Large intestine (tissue), 3 donors: Measurements from ENCODE around the gene CROCC. TPM values are rescaled to one million over a fixed set of nuclear protein-coding genes. Genes with fewer than 3 reads are reported as not detected.
"Not testable (repeated sequence)": the region's sequence is repeated elsewhere in the genome, so short reads cannot be mapped to it uniquely, and the experiment has no call there.

Experiments used
- DNase-seq, 2 donors: peaks; one replicate each; pipeline versions ENCODE4 v3.0.0 to v3.0.0-alpha.2; 2013
- H3K27ac ChIP-seq: one replicate; pipeline ENCODE4 v1.5.1; 2013; ENCODE audit warnings: low read length
- H3K27me3 ChIP-seq: 2 replicates; pipeline ENCODE4 v1.6.1; 2013; ENCODE audit warnings: low read length; ENCODE audit not compliant: control insufficient read depth, insufficient read depth
- H3K36me3 ChIP-seq: 2 replicates; pipeline ENCODE4 v1.6.1; 2013; ENCODE audit warnings: low read length; ENCODE audit not compliant: control insufficient read depth, insufficient read depth
- H3K4me1 ChIP-seq: one replicate; pipeline ENCODE4 v1.6.1; 2013; ENCODE audit warnings: low read length; ENCODE audit not compliant: control insufficient read depth, insufficient read depth
- H3K4me3 ChIP-seq: one replicate; pipeline ENCODE4 v1.5.1; 2013; ENCODE audit warnings: low read length
- H3K9me3 ChIP-seq: one replicate; pipeline ENCODE4 v1.6.1; 2013; ENCODE audit warnings: mild to moderate bottlenecking, low read depth, low read length, moderate library complexity; ENCODE audit not compliant: control insufficient read depth
- WGBS: methylation state at CpG from one replicate; pipeline ENCODE4 v1.1.5; 2013; ENCODE audit warnings: low lambda C conversion rate; ENCODE audit not compliant: insufficient coverage; 5-methylcytosine and 5-hydroxymethylcytosine counted together
- polyA plus RNA-seq: library from polyadenylated mRNA; unstranded; fragments of 120-200 nt; gene quantifications from one replicate; pipeline ENCODE4 v1.2.1, GENCODE V29; 2013

The CROCC gene
- polyA plus RNA-seq, 1 donor: 24.8 TPM

GRCh38 chr1:16946185-16946584 is 24.5 kb downstream of the CROCC start:
- not testable (repeated sequence) for H3K27me3 ChIP-seq, H3K9me3 ChIP-seq, H3K36me3 ChIP-seq, H3K4me3 ChIP-seq, DNase-seq, H3K4me1 ChIP-seq, H3K27ac ChIP-seq
- WGBS: no CpG with 5 or more reads among the region's 13 CpGs

DNA sequence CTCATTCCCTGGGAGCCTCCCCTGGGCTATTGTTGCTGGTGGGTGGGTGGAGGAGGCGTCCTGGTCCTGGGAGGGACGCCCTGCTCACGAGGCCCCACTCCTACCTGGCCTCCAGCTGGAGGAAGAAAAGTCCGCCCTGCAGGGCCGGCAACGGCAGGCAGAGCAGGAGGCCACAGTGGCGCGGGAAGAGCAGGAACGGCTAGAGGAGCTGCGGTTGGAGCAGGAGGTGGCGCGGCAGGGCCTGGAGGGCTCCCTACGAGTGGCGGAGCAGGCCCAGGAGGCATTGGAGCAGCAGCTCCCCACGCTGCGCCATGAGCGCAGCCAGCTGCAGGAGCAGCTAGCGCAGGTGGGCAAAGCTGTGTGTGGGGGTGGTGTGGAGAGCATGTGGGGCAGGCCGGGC is 24.9 kb downstream of the CROCC start:
- 100% methylated on average over 2 of the region's 19 CpGs for WGBS
- DNase-seq: no peak
- Histone ChIP-seq H3K27me3 (no peaks in the 10 kb centered on the region), H3K4me1 (no peaks in the 10 kb centered on the region), H3K4me3 (no peak overlapping the region), H3K27ac (no peak overlapping the region), H3K36me3 (peaks cover 8% of the 10 kb centered on the region), H3K9me3 (no peaks in the 10 kb centered on the region)

DNA sequence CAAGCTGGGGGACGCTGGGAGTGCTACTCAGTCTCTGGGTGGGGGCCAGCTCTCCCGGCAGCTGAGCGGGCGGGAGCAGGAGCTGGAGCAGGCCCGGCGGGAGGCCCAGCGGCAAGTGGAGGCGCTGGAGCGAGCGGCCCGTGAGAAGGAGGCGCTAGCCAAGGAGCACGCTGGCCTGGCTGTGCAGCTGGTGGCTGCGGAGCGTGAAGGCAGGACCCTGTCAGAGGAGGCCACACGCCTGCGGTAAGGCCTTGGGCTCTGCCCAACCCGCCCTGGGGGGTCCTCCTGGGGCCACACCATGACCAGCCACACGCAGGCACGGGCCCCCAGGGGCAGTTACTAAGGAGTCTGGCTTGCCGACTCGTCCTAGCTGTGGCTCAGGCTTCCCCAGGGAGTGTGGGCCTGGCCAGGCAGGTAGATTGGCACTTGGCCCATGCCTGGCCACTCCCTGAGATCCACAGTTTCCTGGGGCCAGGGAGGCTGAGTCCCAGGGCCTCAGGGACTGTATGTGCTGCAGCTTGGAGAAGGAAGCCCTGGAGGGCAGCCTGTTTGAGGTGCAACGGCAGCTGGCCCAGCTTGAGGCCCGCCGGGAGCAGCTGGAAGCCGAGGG is 26.7 kb downstream of the CROCC start:
- H3K36me3 ChIP-seq, DNase-seq, H3K4me3 ChIP-seq, H3K27ac ChIP-seq, H3K9me3 ChIP-seq, H3K4me1 ChIP-seq, H3K27me3 ChIP-seq: not testable (repeated sequence)
- WGBS: no CpG with 5 or more reads among the region's 26 CpGs

DNA sequence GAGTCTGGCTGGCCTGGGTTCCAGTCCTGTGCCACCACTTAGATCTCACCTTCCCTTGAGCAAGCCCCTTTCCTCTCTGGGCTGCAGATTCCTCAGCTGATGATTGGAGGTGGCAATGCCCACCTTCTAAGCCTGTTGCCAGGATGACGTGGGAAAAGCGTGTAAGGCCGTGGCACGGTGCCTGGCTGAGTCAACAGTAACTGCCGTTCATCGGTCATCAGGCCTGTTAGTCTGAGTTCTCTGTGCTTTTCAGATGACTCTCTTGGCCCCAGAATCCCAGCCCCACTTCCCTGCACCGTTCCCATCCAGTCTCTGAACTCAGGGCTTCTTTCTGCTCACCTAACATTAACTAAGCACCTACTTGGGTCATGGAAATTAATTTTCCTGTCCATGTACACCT is 27.3 kb downstream of the CROCC start:
- not testable (repeated sequence) for H3K27ac ChIP-seq, DNase-seq, H3K9me3 ChIP-seq, H3K4me3 ChIP-seq, H3K4me1 ChIP-seq, H3K36me3 ChIP-seq, H3K27me3 ChIP-seq
- WGBS: no CpG with 5 or more reads among the region's 7 CpGs

- not testable (repeated sequence) for H3K27me3 ChIP-seq, H3K4me1 ChIP-seq, H3K9me3 ChIP-seq, H3K4me3 ChIP-seq, H3K27ac ChIP-seq, DNase-seq, H3K36me3 ChIP-seq
- no CpG with 5 or more reads among the region's 4 CpGs for WGBS
Observed at GRCh38 chr1:16952376-16952775, 30.6 kb downstream of the CROCC start.

GRCh38 chr1:16954579-16954978 is 32.8 kb downstream of the CROCC start:
- Histone ChIP-seq H3K9me3 (no peaks in the 10 kb centered on the region), H3K36me3 (peaks cover 3% of the 10 kb centered on the region), H3K27me3 (no peaks in the 10 kb centered on the region), H3K4me1 (no peaks in the 10 kb centered on the region), H3K27ac (no peak overlapping the region), H3K4me3 (no peak overlapping the region)
- no CpG with 5 or more reads among the region's 18 CpGs for WGBS
- DNase-seq: no peak

DNA sequence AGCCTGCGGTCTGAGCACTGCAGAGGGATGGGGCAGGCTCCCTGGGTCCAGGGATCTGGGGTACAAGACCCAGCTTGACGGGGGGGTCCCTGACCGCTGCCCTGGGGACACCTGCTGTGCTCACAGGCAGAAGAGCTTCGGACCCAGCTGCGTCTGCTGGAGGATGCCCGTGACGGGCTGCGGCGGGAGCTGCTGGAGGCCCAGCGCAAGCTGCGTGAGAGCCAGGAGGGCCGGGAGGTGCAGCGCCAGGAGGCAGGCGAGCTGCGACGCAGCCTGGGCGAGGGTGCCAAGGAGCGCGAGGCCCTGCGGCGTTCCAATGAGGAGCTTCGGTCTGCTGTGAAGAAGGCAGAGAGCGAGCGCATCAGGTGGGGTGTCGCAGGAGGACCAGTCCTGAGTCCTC is 33.5 kb downstream of the CROCC start:
- Histone ChIP-seq H3K4me3 (no peak overlapping the region), H3K36me3 (peaks cover 3% of the 10 kb centered on the region), H3K27ac (no peak overlapping the region), H3K4me1 (no peaks in the 10 kb centered on the region), H3K27me3 (no peaks in the 10 kb centered on the region), H3K9me3 (no peaks in the 10 kb centered on the region)
- no peak for DNase-seq
- WGBS: no CpG with 5 or more reads among the region's 25 CpGs

GRCh38 chr1:16956775-16957174 is 35.0 kb downstream of the CROCC start:
- no peak for DNase-seq
- WGBS: 100% methylated on average over 1 of the region's 8 CpGs
- peaks cover 3% of the 10 kb centered on the region for H3K36me3 ChIP-seq

GRCh38 chr1:16957731-16958130 is 36.0 kb downstream of the CROCC start:
- Histone ChIP-seq H3K27me3 (no peaks in the 10 kb centered on the region), H3K9me3 (no peaks in the 10 kb centered on the region), H3K27ac (no peak overlapping the region), H3K36me3 (peaks cover 3% of the 10 kb centered on the region), H3K4me1 (peaks cover 3% of the 10 kb centered on the region), H3K4me3 (no peak overlapping the region)
- no peak for DNase-seq
- no CpG with 5 or more reads among the region's 8 CpGs for WGBS

More at GRCh38 chr1:16956775-16957174, 35.0 kb downstream of the CROCC start:
- no peaks in the 10 kb centered on the region for H3K9me3 ChIP-seq
- H3K4me1 ChIP-seq: peaks cover 3% of the 10 kb centered on the region
- no peak overlapping the region for H3K27ac ChIP-seq
- H3K27me3 ChIP-seq: no peaks in the 10 kb centered on the region
- no peak overlapping the region for H3K4me3 ChIP-seq

DNA sequence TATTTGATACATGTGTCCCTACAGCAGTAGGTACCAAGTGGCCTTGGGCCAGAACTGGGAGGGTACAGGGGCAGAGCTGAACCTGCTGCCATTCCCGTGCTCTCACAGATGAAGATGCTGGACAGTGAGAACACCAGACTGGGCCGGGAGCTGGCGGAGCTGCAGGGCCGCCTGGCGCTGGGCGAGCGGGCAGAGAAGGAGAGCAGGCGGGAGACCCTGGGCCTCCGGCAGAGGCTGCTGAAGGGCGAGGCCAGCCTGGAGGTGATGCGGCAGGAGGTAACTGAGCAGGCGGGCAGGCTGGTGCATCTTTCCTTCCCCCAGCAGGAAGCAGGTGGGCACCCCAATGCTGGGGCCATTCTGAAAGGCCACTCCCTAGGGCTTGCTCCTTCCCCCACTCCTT is 36.7 kb downstream of the CROCC start:
- Histone ChIP-seq H3K27ac (no peak overlapping the region), H3K9me3 (no peaks in the 10 kb centered on the region), H3K27me3 (no peaks in the 10 kb centered on the region), H3K4me1 (peaks cover 3% of the 10 kb centered on the region), H3K36me3 (peaks cover 3% of the 10 kb centered on the region), H3K4me3 (no peak overlapping the region)
- DNase-seq: no peak
- no CpG with 5 or more reads among the region's 12 CpGs for WGBS

GRCh38 chr1:16960560-16961296 is 39.0 kb downstream of the CROCC start:
- no peak overlapping the region for H3K27ac ChIP-seq

More at GRCh38 chr1:16960560-16961296, 39.0 kb downstream of the CROCC start:
- Histone ChIP-seq H3K36me3 (peaks cover 7% of the 10 kb centered on the region), H3K4me3 (peak overlapping the region; percentile 37), H3K4me1 (peaks cover 3% of the 10 kb centered on the region), H3K27me3 (no peaks in the 10 kb centered on the region), H3K9me3 (no peaks in the 10 kb centered on the region)
- no CpG with 5 or more reads among the region's 57 CpGs for WGBS
- peak; percentile 76 to 82 for DNase-seq
